Omental fat pad (tissue), 4 donors: Measurements from ENCODE around the gene XPO6. TPM values are rescaled to one million over a fixed set of nuclear protein-coding genes. Genes with fewer than 3 reads are reported as not detected.

ENCODE experiments used
- ATAC-seq: fragments of 150-250 bp; one replicate; pipeline ENCODE4 v1.9.1; 2016; ENCODE audit warnings: mild to moderate bottlenecking, moderate library complexity; ENCODE audit not compliant: low FRiP score
- DNase-seq: peaks from one replicate; pipeline ENCODE4 v3.0.0-alpha.2; 2019; ENCODE audit warnings: low spot score
- total RNA-seq, 4 donors: library from RNA; depleted of rRNA; stranded (reverse); fragments of >200 nt; gene quantifications; one replicate each; pipeline ENCODE4 v1.1.0, GENCODE V29; 2016
- TF ChIP-seq, protein P1 (sequence below), 3 donors: fragments of 450-650 bp; IDR thresholded peaks; one replicate each; pipeline ENCODE4 v1.5.1; 2016 to 2017; ENCODE audit warnings: antibody characterized with exemption in 3 of 3, mild to moderate bottlenecking in 3 of 3, moderate library complexity in 2 of 3

Gene XPO6
- total RNA-seq, 4 donors from 2014 or later, result 59.5 to 162 (median 118) TPM

DNA sequence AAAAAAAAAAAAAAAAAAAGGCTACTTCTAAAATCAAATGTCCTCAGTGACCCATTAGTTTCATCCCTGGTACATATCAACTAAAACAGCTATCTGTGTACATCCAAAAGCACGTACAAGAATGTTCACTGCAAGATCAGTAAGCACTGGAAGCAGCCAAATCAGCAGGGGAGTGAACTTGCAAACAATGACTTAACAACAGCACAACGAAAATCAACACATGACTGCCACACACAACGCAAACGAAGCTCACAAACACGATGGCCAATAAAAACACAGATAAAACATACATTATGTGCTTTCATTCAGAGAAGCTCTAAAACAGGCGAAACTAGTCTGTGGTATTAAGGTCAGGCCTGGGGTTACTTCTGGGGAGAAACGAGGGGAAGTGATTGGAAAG, 60.6 kb downstream of the XPO6 start:
- ATAC-seq, result no peak
- DNase-seq, result no peak
- TF ChIP-seq, protein P1, sequence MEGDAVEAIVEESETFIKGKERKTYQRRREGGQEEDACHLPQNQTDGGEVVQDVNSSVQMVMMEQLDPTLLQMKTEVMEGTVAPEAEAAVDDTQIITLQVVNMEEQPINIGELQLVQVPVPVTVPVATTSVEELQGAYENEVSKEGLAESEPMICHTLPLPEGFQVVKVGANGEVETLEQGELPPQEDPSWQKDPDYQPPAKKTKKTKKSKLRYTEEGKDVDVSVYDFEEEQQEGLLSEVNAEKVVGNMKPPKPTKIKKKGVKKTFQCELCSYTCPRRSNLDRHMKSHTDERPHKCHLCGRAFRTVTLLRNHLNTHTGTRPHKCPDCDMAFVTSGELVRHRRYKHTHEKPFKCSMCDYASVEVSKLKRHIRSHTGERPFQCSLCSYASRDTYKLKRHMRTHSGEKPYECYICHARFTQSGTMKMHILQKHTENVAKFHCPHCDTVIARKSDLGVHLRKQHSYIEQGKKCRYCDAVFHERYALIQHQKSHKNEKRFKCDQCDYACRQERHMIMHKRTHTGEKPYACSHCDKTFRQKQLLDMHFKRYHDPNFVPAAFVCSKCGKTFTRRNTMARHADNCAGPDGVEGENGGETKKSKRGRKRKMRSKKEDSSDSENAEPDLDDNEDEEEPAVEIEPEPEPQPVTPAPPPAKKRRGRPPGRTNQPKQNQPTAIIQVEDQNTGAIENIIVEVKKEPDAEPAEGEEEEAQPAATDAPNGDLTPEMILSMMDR (IDR thresholded peaks at IDR 0.05), result no peak

DNA sequence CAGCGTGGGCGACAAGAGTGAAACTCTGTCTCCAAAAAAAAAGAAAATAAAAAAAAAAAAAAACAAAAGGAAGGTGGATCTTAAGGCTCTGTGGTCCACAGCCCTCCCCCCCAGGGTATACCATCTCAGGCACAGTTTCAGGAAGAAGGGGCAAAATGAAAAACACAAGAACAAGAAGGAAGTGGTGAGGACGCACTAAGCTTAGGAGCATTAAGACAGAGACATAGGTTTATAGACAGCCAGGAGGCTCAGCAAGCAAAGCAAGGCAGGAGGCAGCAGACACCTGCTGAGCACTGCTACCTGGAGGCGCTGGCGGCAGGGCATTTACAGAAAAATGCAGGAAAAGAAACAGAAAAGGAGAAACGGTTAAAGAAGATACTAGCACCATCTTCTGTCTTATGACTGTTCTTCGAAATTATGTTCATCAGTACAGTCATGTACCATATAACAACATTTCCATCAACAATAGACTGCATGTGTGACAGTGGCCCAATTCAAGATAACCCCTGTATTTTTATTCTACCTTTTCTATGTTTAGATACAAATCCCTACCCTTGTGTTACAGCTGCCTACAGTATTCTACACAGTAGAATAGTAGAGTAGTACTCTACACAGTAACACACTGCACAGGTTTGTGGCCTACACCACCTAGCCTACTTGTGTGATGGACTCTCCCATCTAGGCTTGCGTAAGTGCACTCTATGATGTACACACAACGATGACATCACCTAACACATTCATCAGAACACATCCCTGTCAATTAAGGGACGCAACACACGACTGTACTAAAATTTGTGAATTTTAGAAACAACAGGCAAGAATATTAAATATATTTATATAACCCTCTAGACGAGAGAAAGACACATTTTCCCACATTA, 62.5 kb downstream of the XPO6 start:
- DNase-seq (no peak), ATAC-seq (peak; percentile 35)
- TF ChIP-seq, protein P1 (IDR thresholded peaks at IDR 0.05), result no peak

DNA sequence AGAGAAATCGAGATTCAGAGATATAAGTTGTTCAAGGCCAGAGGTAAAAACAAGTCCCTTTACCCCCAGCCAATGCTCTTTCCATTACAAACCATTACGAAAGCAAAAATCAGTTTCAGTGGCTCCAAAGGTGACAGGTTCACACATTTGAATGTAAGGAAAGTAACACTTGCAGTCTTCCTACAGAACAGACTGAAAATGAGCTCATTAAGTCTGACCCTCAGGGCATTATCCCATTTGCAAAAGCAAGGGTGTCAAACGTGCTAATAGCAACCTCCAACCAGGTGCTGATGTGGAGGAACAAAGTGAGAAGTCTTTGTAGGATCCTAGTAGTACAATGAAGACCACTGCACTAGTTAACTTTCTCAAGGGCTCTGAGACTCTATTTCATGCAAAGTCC, 65.2 kb downstream of the XPO6 start:
- TF ChIP-seq, protein P1 (IDR thresholded peaks at IDR 0.05), result no peak
- ATAC-seq, result no peak
- no peak for DNase-seq

DNA sequence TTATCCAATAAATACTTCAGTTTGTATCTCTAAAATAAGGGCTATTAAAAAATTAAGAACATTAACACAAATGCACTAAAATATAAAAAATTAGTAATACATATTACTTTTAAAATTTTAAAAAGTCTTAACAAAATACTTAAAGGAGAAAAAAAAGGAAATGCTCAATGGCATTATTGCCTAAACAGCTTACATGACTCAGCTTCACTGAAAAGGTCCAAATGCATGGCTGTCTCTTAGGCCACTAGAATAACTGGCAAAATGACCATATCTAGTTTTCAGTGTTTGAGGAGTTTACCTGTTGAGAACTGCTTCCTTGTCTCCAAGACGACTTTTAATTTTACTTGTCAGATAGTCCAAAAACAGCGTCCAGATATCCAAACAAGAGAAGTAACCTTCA, 66.0 kb downstream of the XPO6 start:
- no peak for DNase-seq
- ATAC-seq, result no peak
- TF ChIP-seq, protein P1 (IDR thresholded peaks at IDR 0.05), result no peak

DNA sequence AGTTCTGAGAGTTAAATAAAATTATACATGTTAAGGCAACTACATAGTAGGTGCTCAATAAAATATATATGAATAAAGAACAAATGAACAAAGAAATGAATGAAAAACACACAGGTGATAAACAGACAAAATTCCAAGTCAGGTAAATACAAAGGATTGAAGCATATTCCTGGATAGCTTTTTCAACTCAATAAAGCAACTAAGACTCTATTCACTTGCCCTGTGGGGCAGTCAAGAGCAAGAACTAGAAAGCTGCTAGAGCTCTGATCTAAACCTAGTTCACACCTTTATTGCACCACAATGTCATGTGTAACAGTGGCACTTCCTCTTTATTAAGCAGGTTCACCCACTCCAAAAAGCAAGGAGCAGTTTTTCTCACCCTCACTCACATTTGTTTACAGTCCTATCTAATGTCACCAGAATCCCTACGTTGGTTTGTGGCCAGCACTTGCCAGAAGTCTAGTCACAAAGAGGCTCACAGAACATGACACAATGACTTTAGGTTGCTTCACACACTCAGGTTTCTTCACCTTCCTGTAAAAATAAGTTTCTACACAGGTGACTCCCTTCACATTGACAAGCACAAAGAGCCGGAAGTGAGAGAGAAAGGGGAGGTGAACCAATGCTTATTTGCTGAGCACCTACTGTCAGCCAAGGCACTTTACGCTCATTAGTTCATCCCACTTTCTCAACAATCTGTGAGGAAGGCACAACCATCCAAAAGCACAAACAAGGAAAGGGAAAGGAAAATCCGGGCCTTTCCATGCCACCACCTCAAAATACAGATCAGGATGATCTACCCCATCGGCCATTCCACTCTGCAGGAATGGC, 70.8 kb downstream of the XPO6 start:
- DNase-seq (no peak), ATAC-seq (no peak)
- TF ChIP-seq, protein P1 (IDR thresholded peaks at IDR 0.05), result no peak

DNA sequence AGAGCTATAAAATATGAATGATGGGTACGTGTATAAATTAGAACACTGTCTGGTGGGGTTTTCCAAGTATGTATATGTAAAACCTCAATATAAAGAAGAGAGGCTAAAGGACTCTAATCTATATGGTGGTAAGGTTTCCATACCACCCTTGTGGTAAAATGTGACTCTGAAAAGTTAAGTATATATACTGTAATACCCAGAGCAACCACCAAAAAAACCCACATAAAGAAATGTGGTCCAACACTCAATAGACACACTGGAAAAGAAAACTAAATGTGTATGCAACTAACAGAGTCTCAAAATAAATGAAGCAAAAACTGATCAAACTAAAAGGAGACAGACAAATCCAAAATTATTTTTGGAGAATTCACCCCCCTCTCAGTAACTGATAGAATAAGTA, 72.2 kb downstream of the XPO6 start:
- TF ChIP-seq, protein P1 (IDR thresholded peaks at IDR 0.05), result no peak
- DNase-seq (no peak), ATAC-seq (no peak)
